K562 (cell line): Measurements from ENCODE around the gene SPRYD3. TPM values are rescaled to one million over a fixed set of nuclear protein-coding genes. Genes with fewer than 3 reads are reported as not detected.

Experiments used
- ATAC-seq: fragments of 200-7000 bp; cut with Tn5 transposase; 3 replicates; pipeline ENCODE4 v1.9.1; 2020; ENCODE audit warnings: moderate library complexity
- BruUV-seq: library from RNA; stranded (reverse); fragments of 400-500 nt; replicated peaks from 2 replicates; lab custom pipeline; 2021; lab: Mats Ljungman, UMichigan
- CTCF ChIA-PET: fragments of 300-600 bp; formaldehyde crosslinking; extraction: SDS; loops from one replicate; lab custom pipeline; 2021; ENCODE audit warnings: low intra/inter-chr PET ratio; lab: Yijun Ruan, JAX
- POLR2A ChIA-PET: fragments of 300-600, 350-650 bp; sonication (Branson Sonifier 250); formaldehyde crosslinking; extraction: SDS; loops from one replicate; lab custom pipeline; 2021; ENCODE audit warnings: antibody characterized with exemption, inconsistent platforms; lab: Yijun Ruan, JAX
- DNase-seq, 4 experiments: peaks; one replicate each; pipeline versions ENCODE4 v3.0.0 to v3.0.0-alpha.2; 2011 to 2018; ENCODE audit warnings: low spot score in 3 of 4, mixed read lengths in 3 of 4; ENCODE audit errors: extremely low read depth in 1 of 4
- FAIRE-seq: peaks from 2 replicates; lab custom pipeline; 2011; peaks lifted over from hg19 to GRCh38; lab: Jason Lieb, UNC
- H2AFZ ChIP-seq: 2 replicates; pipeline ENCODE4 v1.6.0; 2011; ENCODE audit warnings: low read depth, low read length, control low read depth, inconsistent platforms
- H3K27ac ChIP-seq: fragments of 200-600 bp; 3 replicates; pipeline ENCODE4 v1.8.0; 2011; ENCODE audit warnings: low read depth, mild to moderate bottlenecking, control low read depth, inconsistent platforms, low read length, moderate library complexity, mixed read lengths; ENCODE audit errors: extremely low read depth
- H3K27me3 ChIP-seq, 2 experiments: fragments of 300-600 bp in 1 of 2; 2 replicates in 1 of 2; 3 replicates in 1 of 2; pipeline versions ENCODE4 v1.6.0 to v1.8.0; 2011; ENCODE audit warnings: inconsistent platforms in 2 of 2, low read length in 2 of 2, mild to moderate bottlenecking in 1 of 2, mixed read lengths in 1 of 2, moderate library complexity in 1 of 2; ENCODE audit not compliant: control insufficient read depth in 2 of 2, insufficient read depth in 2 of 2
- H3K36me3 ChIP-seq: fragments of 300-600 bp; 3 replicates; pipeline ENCODE4 v1.8.0; 2011; ENCODE audit warnings: mild to moderate bottlenecking, low read length, inconsistent platforms; ENCODE audit not compliant: control insufficient read depth, insufficient read depth
- H3K4me1 ChIP-seq, 2 experiments: fragments of 200-600 bp in 1 of 2; replicated peaks in 1 of 2; 2 replicates in 1 of 2; 3 replicates in 1 of 2; pipeline versions ENCODE4 v1.5.1 to v1.8.0; 2011; ENCODE audit warnings: inconsistent platforms in 2 of 2, low read length in 2 of 2, mild to moderate bottlenecking in 1 of 2, mixed read lengths in 1 of 2, moderate library complexity in 1 of 2; ENCODE audit not compliant: control insufficient read depth in 2 of 2, insufficient read depth in 2 of 2
- H3K4me2 ChIP-seq: 2 replicates; pipeline ENCODE4 v1.6.1; 2011; ENCODE audit warnings: low read length, control low read depth, inconsistent platforms, mixed read lengths; ENCODE audit not compliant: insufficient read depth
- H3K4me3 ChIP-seq: fragments of 200-600 bp; sonication (generic), shearing (Covaris generic); 2 replicates; pipeline ENCODE4 v1.5.1; 2016; ENCODE audit warnings: control low read depth, inconsistent platforms
- H3K79me2 ChIP-seq: fragments of 200-600 bp; 3 replicates; pipeline ENCODE4 v1.8.0; 2011; ENCODE audit warnings: low read length, inconsistent platforms; ENCODE audit not compliant: control insufficient read depth, insufficient read depth
- H3K9ac ChIP-seq, 2 experiments: 2 replicates each; pipeline versions ENCODE4 v1.6.0 to v1.6.1; 2011; ENCODE audit warnings: low read depth in 2 of 2, low read length in 2 of 2, control low read depth in 1 of 2, inconsistent platforms in 1 of 2, mild to moderate bottlenecking in 1 of 2, mixed read lengths in 1 of 2; ENCODE audit not compliant: insufficient read depth in 1 of 2
- H3K9me1 ChIP-seq: one replicate; pipeline ENCODE4 v1.6.0; 2011; ENCODE audit warnings: inconsistent platforms, mild to moderate bottlenecking, low read length, moderate library complexity; ENCODE audit not compliant: control insufficient read depth, insufficient read depth
- H3K9me3 ChIP-seq: replicated peaks from 2 replicates; pipeline ENCODE4 v1.5.1; 2011; ENCODE audit warnings: low read depth, low read length, inconsistent platforms; ENCODE audit not compliant: control insufficient read depth, insufficient read depth
- H4K20me1 ChIP-seq: replicated peaks from 2 replicates; pipeline ENCODE4 v1.6.1; 2011; ENCODE audit warnings: low read length, inconsistent platforms, mixed read lengths; ENCODE audit not compliant: control insufficient read depth, insufficient read depth
- EP400 ChIP-seq: fragments of 450-650 bp; IDR thresholded peaks from 2 replicates; pipeline ENCODE4 v1.6.1; 2017; ENCODE audit warnings: antibody characterized with exemption, mild to moderate bottlenecking, moderate library complexity
- GTF2E2 ChIP-seq: fragments of 200-800 bp; sonication (Bioruptor generic); IDR thresholded peaks from 2 replicates; pipeline ENCODE4 v1.6.1; 2016; ENCODE audit warnings: missing genetic modification characterization, missing compliant biosample characterization
- NRF1 ChIP-seq, 2 experiments: fragments of 450-650 bp; IDR thresholded peaks in 1 of 2; conservative IDR thresholded peaks in 1 of 2; 2 replicates each; pipeline ENCODE4 v1.6.1; 2014; ENCODE audit warnings: mild to moderate bottlenecking in 2 of 2
- POLR2G ChIP-seq: fragments of 200-400 bp; formaldehyde crosslinking; IDR thresholded peaks from 2 replicates; pipeline ENCODE4 v1.6.1; 2017; ENCODE audit warnings: low read depth, mild to moderate bottlenecking, antibody characterized with exemption, low read length, moderate library complexity
- RBFOX2 ChIP-seq: fragments of 200-400 bp; formaldehyde crosslinking; IDR thresholded peaks from 2 replicates; pipeline ENCODE4 v1.6.1; 2017; ENCODE audit warnings: low read depth, mild to moderate bottlenecking, low read length, moderate library complexity
- SRSF7 ChIP-seq: fragments of 200-400 bp; formaldehyde crosslinking; optimal IDR thresholded peaks from 2 replicates; pipeline ENCODE3; 2017; ENCODE audit warnings: mild to moderate bottlenecking, low read depth, low read length
- ZNF318 ChIP-seq, 2 experiments: fragments of 450-650 bp; IDR thresholded peaks; 2 replicates each; pipeline ENCODE4 v1.6.1; 2016; ENCODE audit warnings: mild to moderate bottlenecking in 2 of 2, borderline replicate concordance in 1 of 2, low read depth in 1 of 2, moderate library complexity in 1 of 2
- ZZZ3 ChIP-seq: fragments of 450-650 bp; IDR thresholded peaks from 2 replicates; pipeline ENCODE4 v1.6.1; 2016; ENCODE audit warnings: antibody characterized with exemption, mild to moderate bottlenecking, moderate library complexity
- WGBS: fragments of 100-300 bp; shearing (Covaris generic); methylation state at CpG from one replicate; pipeline ENCODE4 v1.1.6; 2016; ENCODE audit warnings: low coverage, mixed read lengths; ENCODE audit not compliant: insufficient coverage; ENCODE audit errors: missing lambda C conversion rate; 5-methylcytosine and 5-hydroxymethylcytosine counted together
- in situ Hi-C: fragments of 300-500 bp; cut with MboI; formaldehyde crosslinking; loops from 4 replicates; pipeline ENCODE4 v1.15.0; 2018; ENCODE audit warnings: inconsistent platforms, mixed read lengths
- intact Hi-C: fragments of 100-400 bp; cut with micrococcal nuclease; formaldehyde crosslinking; loops from 2 replicates; pipeline ENCODE4 v1.14.2; 2022
- polyA plus RNA-seq, 8 experiments: library from polyadenylated mRNA; depleted of rRNA in 4 of 8; stranded (reverse) in 5 of 8; unstranded in 3 of 8; fragments of >200 nt; fragmentation: Nextera tagmentation in 2 of 8; fragmentation: Illumina TruSeq in 1 of 8; extraction: Ambion mirVana in 2 of 8; extraction: Trizol in 1 of 8; gene quantifications; 2 replicates each; pipeline versions ENCODE4 v1.2.1 to v1.2.3, GENCODE V29; 2011 to 2014; ENCODE audit warnings: inconsistent platforms in 1 of 8, missing spikeins in 1 of 8
- total RNA-seq, 7 experiments: library from RNA; depleted of rRNA in 6 of 7; stranded (reverse); fragments of >200 nt in 6 of 7; fragmentation: Illumina TruSeq in 2 of 7; extraction: Trizol in 2 of 7; gene quantifications; 2 replicates each; pipeline versions ENCODE4 v1.2.1 to v1.2.3, GENCODE V29; 2011 to 2021; ENCODE audit warnings: low replicate concordance in 1 of 7
- TF ChIP-seq, protein P1 (sequence below), 3 experiments: IDR thresholded peaks in 2 of 3; conservative IDR thresholded peaks in 1 of 3; 2 replicates each; pipeline ENCODE4 v1.5.1; 2011 to 2012; ENCODE audit warnings: low read length in 3 of 3, mild to moderate bottlenecking in 3 of 3, control low read depth in 2 of 3, improper control_type of control experiment in 1 of 3, inconsistent platforms in 1 of 3, low read depth in 1 of 3, mixed read lengths in 1 of 3, moderate library complexity in 1 of 3; ENCODE audit not compliant: insufficient read depth in 2 of 3

SPRYD3 gene
- total and polyA plus RNA-seq, 9 of the 15 experiments (the other 6 are each of a cell fraction or from before 2014, with no cell fraction given) = 1.5 to 13.6 (median 7.6) TPM

- in situ Hi-C loops (loop anchor here (10.0 kb wide), 1 partner anchor 143 kb away; the partner anchor contains the start of gene ITGB7), intact Hi-C loops (loop anchor here (10.0 kb wide), 1 partner anchor 443 kb away; the partner anchor contains the start of genes NPFF and TARBP2)
- no peak overlapping the region for H2AFZ ChIP-seq
- peaks cover 12 to 49% of the 10 kb centered on the region in 2 experiments; a peak in 4 of 5 replicates for H3K4me1 ChIP-seq
- DNase-seq (no peak), FAIRE-seq (no peak), ATAC-seq (no peak)
- H3K4me2 ChIP-seq = no peak overlapping the region
- no peaks in the 10 kb centered on the region for H3K9me1 ChIP-seq
- ChIA-PET CTCF (interaction anchor here (0.6 kb wide), 1 partner anchor 261 kb away, joined by 3 read pairs; no protein-coding TSS in a partner anchor), POLR2A (interaction anchor here (0.6 to 1.1 kb wide), 5 partner anchors 9 to 24 kb away, joined by 3 to 6 read pairs (median 3); partner anchors contain the start of gene SPRYD3)
- no TSS peak for BruUV-seq
- peak overlapping the region in 1 of 2 experiments; percentile 21; a peak in 1 of 4 replicates for H3K9ac ChIP-seq
- H3K79me2 ChIP-seq = no peaks in the 10 kb centered on the region
- no peaks in the 10 kb centered on the region for H4K20me1 ChIP-seq
- no peak overlapping the region for H3K27ac ChIP-seq
- 50% methylated on average over 19 of the region's 20 CpGs for whole genome bisulfite sequencing
- H3K4me3 ChIP-seq = no peak overlapping the region
- peaks cover 6% of the 10 kb centered on the region; the same call in 2 of the 3 replicates for H3K36me3 ChIP-seq
- H3K27me3 ChIP-seq = no peaks in the 10 kb centered on the region; a peak in 1 of 5 replicates
- no peaks in the 10 kb centered on the region for H3K9me3 ChIP-seq
- TF ChIP-seq RBFOX2 = 0 out of 2 replicates have a peak, but pooled peaks have one; percentile 6
- TF ChIP-seq ZNF318 (IDR thresholded peaks at IDR 0.05; ENCODE audit: borderline replicate concordance in 1 of 2, low read depth in 1 of 2) = no peak
- TF ChIP-seq GTF2E2 (tag) = no peak
- no peak for TF ChIP-seq NRF1 (conservative IDR thresholded peaks at IDR 0.05 in 1 of 2, IDR thresholded peaks at IDR 0.05 in 1 of 2)
- no peak for TF ChIP-seq EP400
- TF ChIP-seq POLR2G = 0 out of 2 replicates have a peak, but pooled peaks have one; percentile 24
- TF ChIP-seq, protein P1, sequence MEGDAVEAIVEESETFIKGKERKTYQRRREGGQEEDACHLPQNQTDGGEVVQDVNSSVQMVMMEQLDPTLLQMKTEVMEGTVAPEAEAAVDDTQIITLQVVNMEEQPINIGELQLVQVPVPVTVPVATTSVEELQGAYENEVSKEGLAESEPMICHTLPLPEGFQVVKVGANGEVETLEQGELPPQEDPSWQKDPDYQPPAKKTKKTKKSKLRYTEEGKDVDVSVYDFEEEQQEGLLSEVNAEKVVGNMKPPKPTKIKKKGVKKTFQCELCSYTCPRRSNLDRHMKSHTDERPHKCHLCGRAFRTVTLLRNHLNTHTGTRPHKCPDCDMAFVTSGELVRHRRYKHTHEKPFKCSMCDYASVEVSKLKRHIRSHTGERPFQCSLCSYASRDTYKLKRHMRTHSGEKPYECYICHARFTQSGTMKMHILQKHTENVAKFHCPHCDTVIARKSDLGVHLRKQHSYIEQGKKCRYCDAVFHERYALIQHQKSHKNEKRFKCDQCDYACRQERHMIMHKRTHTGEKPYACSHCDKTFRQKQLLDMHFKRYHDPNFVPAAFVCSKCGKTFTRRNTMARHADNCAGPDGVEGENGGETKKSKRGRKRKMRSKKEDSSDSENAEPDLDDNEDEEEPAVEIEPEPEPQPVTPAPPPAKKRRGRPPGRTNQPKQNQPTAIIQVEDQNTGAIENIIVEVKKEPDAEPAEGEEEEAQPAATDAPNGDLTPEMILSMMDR (IDR thresholded peaks at IDR 0.05 in 2 of 3, conservative IDR thresholded peaks at IDR 0.05 in 1 of 3; ENCODE audit: insufficient read depth in 2 of 3, low read depth in 1 of 3, low read length in 3 of 3) = 0 out of 6 replicates have a peak, but pooled peaks of 1 of the 3 experiments have one; percentile 6
- TF ChIP-seq ZZZ3 = no peak
- no peak for TF ChIP-seq SRSF7
These were observed 16.9 kb downstream of the SPRYD3 start for GRCh38 chr12:53062011-53062961.
